ENCODE data around the gene ARHGAP10. TPM values are rescaled to one million over a fixed set of nuclear protein-coding genes. Genes with fewer than 3 reads are reported as not detected.

The ARHGAP10 gene
- total RNA-seq, 1 experiment from 2014 or later: 6.1 TPM

DNA sequence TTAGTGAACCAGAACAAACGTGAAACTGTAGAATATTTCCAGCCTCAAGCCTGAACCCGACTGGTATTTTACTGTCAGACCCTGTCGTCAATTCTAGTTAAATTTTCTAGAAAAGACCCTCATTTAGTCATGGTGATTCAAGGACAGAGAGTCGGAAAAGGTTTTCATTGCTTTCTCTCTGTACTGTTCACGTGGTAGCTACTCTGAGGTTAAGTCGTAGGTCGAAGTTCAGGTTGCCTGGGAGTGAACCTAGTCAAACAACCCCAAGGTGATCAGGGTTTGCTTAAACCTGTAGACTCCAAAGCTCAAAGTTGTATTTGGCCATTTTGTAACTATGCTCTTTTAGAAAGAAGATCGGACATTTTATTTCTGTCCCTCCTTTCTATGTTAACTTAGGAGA, 283.6 kb downstream of the ARHGAP10 start:
- no peaks in the 10 kb centered on the region for H3K4me1 Mint-ChIP-seq (ENCODE audit: low read depth, unreplicated experiment)
- H3K4me3 Mint-ChIP-seq (ENCODE audit: low read depth, unreplicated experiment): no peak overlapping the region
- TF ChIP-seq, protein P1, sequence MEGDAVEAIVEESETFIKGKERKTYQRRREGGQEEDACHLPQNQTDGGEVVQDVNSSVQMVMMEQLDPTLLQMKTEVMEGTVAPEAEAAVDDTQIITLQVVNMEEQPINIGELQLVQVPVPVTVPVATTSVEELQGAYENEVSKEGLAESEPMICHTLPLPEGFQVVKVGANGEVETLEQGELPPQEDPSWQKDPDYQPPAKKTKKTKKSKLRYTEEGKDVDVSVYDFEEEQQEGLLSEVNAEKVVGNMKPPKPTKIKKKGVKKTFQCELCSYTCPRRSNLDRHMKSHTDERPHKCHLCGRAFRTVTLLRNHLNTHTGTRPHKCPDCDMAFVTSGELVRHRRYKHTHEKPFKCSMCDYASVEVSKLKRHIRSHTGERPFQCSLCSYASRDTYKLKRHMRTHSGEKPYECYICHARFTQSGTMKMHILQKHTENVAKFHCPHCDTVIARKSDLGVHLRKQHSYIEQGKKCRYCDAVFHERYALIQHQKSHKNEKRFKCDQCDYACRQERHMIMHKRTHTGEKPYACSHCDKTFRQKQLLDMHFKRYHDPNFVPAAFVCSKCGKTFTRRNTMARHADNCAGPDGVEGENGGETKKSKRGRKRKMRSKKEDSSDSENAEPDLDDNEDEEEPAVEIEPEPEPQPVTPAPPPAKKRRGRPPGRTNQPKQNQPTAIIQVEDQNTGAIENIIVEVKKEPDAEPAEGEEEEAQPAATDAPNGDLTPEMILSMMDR (IDR thresholded peaks at IDR 0.05; ENCODE audit: unreplicated experiment): no peak
- H3K27me3 Mint-ChIP-seq (ENCODE audit: unreplicated experiment): no peaks in the 10 kb centered on the region
- no peak overlapping the region for H3K27ac Mint-ChIP-seq (ENCODE audit: unreplicated experiment)
- BruUV-seq (replicated peaks): no TSS peak
- DNase-seq: no peak
- no peaks in the 10 kb centered on the region for H3K9me3 Mint-ChIP-seq (ENCODE audit: low read depth, unreplicated experiment)
- H3K36me3 Mint-ChIP-seq (ENCODE audit: insufficient read depth, unreplicated experiment): no peaks in the 10 kb centered on the region
- intact Hi-C loops (cut with micrococcal nuclease; ENCODE audit: unreplicated experiment): no loop called here
- CTCF ChIA-PET: no interaction called here

DNA sequence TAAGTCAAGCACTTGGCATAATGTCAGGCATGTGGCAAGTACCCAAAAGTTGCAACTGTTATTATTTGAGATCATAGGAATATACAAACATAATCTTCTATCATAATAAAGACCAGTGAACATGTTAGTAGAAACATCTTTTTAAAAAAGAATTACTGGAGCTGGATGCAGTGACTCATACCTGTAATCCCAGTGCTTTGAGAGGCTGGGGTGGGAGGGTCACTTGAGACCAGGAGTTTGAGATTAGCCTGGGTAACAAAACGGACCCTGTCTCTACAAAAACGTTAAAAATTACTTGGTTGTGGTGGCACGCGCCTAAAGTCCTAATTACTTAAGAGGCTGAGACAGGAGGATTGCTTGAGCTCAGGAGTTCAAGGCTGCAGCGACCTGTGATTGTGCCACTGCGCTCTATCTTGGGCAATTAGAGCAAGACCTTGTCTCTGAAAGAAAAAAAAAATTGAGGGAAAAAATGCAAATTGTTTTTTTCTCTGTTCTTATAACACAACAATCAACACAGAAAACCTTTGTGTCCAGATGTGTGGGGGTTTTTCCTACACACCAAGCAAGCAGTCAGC, 284.3 kb downstream of the ARHGAP10 start:
- Mint-ChIP-seq H3K27me3 (ENCODE audit: unreplicated experiment) (no peaks in the 10 kb centered on the region), H3K9me3 (ENCODE audit: low read depth, unreplicated experiment) (no peaks in the 10 kb centered on the region), H3K4me3 (ENCODE audit: low read depth, unreplicated experiment) (no peak overlapping the region), H3K36me3 (ENCODE audit: insufficient read depth, unreplicated experiment) (no peaks in the 10 kb centered on the region), H3K4me1 (ENCODE audit: low read depth, unreplicated experiment) (no peaks in the 10 kb centered on the region), H3K27ac (ENCODE audit: unreplicated experiment) (no peak overlapping the region)
- BruUV-seq (replicated peaks): no TSS peak
- intact Hi-C loops (cut with micrococcal nuclease; ENCODE audit: unreplicated experiment): no loop called here
- TF ChIP-seq, protein P1 (IDR thresholded peaks at IDR 0.05; ENCODE audit: unreplicated experiment): no peak
- no peak for DNase-seq
- CTCF ChIA-PET: no interaction called here

DNA sequence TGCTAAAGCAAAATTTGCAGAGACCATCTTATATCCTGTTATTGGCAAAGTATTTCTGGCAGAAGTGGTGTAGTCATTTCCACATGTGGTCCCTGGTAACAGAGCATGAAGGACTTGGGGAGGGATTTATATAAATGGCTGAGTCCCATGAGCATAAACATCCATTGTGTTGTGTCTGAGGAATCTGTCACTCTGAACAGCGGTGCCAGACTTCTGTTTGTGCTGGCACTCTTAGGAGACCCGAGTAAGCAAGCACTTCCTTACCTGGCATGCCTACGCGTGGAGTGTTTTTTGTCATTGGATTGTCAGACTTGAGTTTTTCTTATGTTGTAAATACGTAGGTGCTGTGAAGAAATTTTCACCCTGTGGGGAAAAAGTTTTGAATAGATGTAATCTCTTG, 285.9 kb downstream of the ARHGAP10 start:
- BruUV-seq (replicated peaks): no TSS peak
- intact Hi-C loops (cut with micrococcal nuclease; ENCODE audit: unreplicated experiment): no loop called here
- TF ChIP-seq, protein P1 (IDR thresholded peaks at IDR 0.05; ENCODE audit: unreplicated experiment): no peak
- no peaks in the 10 kb centered on the region for H3K36me3 Mint-ChIP-seq (ENCODE audit: insufficient read depth, unreplicated experiment)
- H3K4me3 Mint-ChIP-seq (ENCODE audit: low read depth, unreplicated experiment): no peak overlapping the region
- no peaks in the 10 kb centered on the region for H3K4me1 Mint-ChIP-seq (ENCODE audit: low read depth, unreplicated experiment)
- no peaks in the 10 kb centered on the region for H3K9me3 Mint-ChIP-seq (ENCODE audit: low read depth, unreplicated experiment)
- H3K27ac Mint-ChIP-seq (ENCODE audit: unreplicated experiment): no peak overlapping the region
- CTCF ChIA-PET: no interaction called here
- DNase-seq: no peak
- H3K27me3 Mint-ChIP-seq (ENCODE audit: unreplicated experiment): no peaks in the 10 kb centered on the region

DNA sequence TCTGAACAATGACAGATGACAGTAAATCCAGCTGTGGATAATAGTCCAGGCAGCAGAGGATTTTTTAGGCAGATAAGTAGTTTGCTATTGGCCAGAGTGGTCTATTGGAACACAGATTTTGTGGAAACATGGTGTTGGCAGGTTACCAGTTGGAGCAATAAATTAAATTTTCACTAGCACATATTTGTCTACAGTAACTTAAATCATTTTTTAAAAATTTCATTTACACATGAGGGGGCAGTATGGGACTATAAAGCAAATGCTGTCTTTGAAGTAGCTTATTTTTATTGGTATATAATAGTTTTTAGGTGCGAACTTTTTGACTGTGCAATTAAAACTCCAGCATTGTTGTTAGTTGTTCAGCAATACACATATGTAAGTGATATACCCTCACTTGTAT, 289.8 kb downstream of the ARHGAP10 start:
- intact Hi-C loops (cut with micrococcal nuclease; ENCODE audit: unreplicated experiment): no loop called here
- no peaks in the 10 kb centered on the region for H3K27me3 Mint-ChIP-seq (ENCODE audit: unreplicated experiment)
- CTCF ChIA-PET: no interaction called here
- no peak overlapping the region for H3K27ac Mint-ChIP-seq (ENCODE audit: unreplicated experiment)
- BruUV-seq (replicated peaks): no TSS peak
- no peaks in the 10 kb centered on the region for H3K9me3 Mint-ChIP-seq (ENCODE audit: low read depth, unreplicated experiment)
- DNase-seq: no peak
- H3K4me1 Mint-ChIP-seq (ENCODE audit: low read depth, unreplicated experiment): no peaks in the 10 kb centered on the region
- no peaks in the 10 kb centered on the region for H3K36me3 Mint-ChIP-seq (ENCODE audit: insufficient read depth, unreplicated experiment)
- TF ChIP-seq, protein P1 (IDR thresholded peaks at IDR 0.05; ENCODE audit: unreplicated experiment): no peak
- H3K4me3 Mint-ChIP-seq (ENCODE audit: low read depth, unreplicated experiment): no peak overlapping the region

Data from Calu3 (cell line).